GM19239 (cell line): ENCODE data around the gene DPEP2NB.
A peak's percentile ranks its signal among the peaks of the same experiment; 100 is the strongest.
"Not testable (repeated sequence)": the region's sequence is repeated elsewhere in the genome, so short reads cannot be mapped to it uniquely, and the experiment has no call there.

Source experiments
- DNase-seq: peaks from one replicate; pipeline ENCODE4 v3.0.0; 2011; ENCODE audit warnings: low spot score; ENCODE audit not compliant: insufficient read length
- FAIRE-seq: peaks from 2 replicates; lab custom pipeline; 2011; peaks lifted over from hg19 to GRCh38; lab: Jason Lieb, UNC

DPEP2NB gene

GRCh38 chr16:68021490-68021889 lies 5.8 kb upstream of the DPEP2NB start:
- DNase-seq = no peak
- FAIRE-seq = no peak

- no peak for FAIRE-seq
- no peak for DNase-seq
Observed at GRCh38 chr16:68019167-68019680, 3.5 kb upstream of the DPEP2NB start.

- DNase-seq (no peak), FAIRE-seq (no peak)
Observed at GRCh38 chr16:68013440-68013839, 2.3 kb downstream of the DPEP2NB start.

- not testable (repeated sequence) for DNase-seq, FAIRE-seq
Observed at GRCh38 chr16:68009872-68010271, 5.8 kb downstream of the DPEP2NB start.

- FAIRE-seq (no peak), DNase-seq (no peak)
Observed at GRCh38 chr16:68009157-68009735, 6.5 kb downstream of the DPEP2NB start.

GRCh38 chr16:68005786-68006286 lies 9.9 kb downstream of the DPEP2NB start:
- FAIRE-seq (peak; percentile 35), DNase-seq (no peak)

GRCh38 chr16:68005211-68005610 lies 10.5 kb downstream of the DPEP2NB start:
- no peak for DNase-seq
- FAIRE-seq = no peak

GRCh38 chr16:68003031-68003430 lies 12.7 kb downstream of the DPEP2NB start:
- DNase-seq = no peak
- FAIRE-seq = no peak

- DNase-seq (no peak), FAIRE-seq (no peak)
Observed at GRCh38 chr16:68000450-68000849, 15.3 kb downstream of the DPEP2NB start.

- FAIRE-seq (no peak), DNase-seq (no peak)
Observed at GRCh38 chr16:67999985-68000384, 15.7 kb downstream of the DPEP2NB start.

- not testable (repeated sequence) for DNase-seq, FAIRE-seq
Observed at GRCh38 chr16:67998779-67999688, 16.7 kb downstream of the DPEP2NB start, which contains the start of gene DPEP2. Gene DPEP2 (minus strand): TSS chr16:67999484. CDS start chr16:67993212, 6,272 bp downstream.

- DNase-seq, FAIRE-seq: not testable (repeated sequence)
Observed at GRCh38 chr16:67998231-67998778, 17.4 kb downstream of the DPEP2NB start.

- no peak for FAIRE-seq
Observed at GRCh38 chr16:67996666-67997065, 19.0 kb downstream of the DPEP2NB start.

GRCh38 chr16:67995423-67995822 lies 20.3 kb downstream of the DPEP2NB start:
- DNase-seq (no peak), FAIRE-seq (no peak)

More at GRCh38 chr16:67996666-67997065, 19.0 kb downstream of the DPEP2NB start:
- DNase-seq = no peak

GRCh38 chr16:67994040-67994408 lies 21.7 kb downstream of the DPEP2NB start:
- not testable (repeated sequence) for FAIRE-seq, DNase-seq

- FAIRE-seq (peak; percentile 28), DNase-seq (peak; percentile 88)
Observed at GRCh38 chr16:67993207-67994039, 22.3 kb downstream of the DPEP2NB start.

- FAIRE-seq (no peak), DNase-seq (no peak)
Observed at GRCh38 chr16:67992661-67993206, 23.0 kb downstream of the DPEP2NB start.

GRCh38 chr16:67990018-67990386 lies 25.7 kb downstream of the DPEP2NB start:
- no peak for DNase-seq
- FAIRE-seq = no peak

GRCh38 chr16:67989322-67990017 lies 26.2 kb downstream of the DPEP2NB start:
- DNase-seq = no peak
- FAIRE-seq = no peak
